Measurements from ENCODE around the gene RAI1. TPM values are rescaled to one million over a fixed set of nuclear protein-coding genes. Genes with fewer than 3 reads are reported as not detected.

The RAI1 gene
- total and polyA plus RNA-seq, 2 of the 8 experiments (the other 6 are each of a cell fraction or from before 2014, with no cell fraction given): 0.39 to 1.2 TPM

- H3K14ac ChIP-seq (ENCODE audit: insufficient read length): no peak overlapping the region
- H3K9ac ChIP-seq (replicated peaks in 1 of 4; ENCODE audit: extremely low read depth in 1 of 4, low read depth in 3 of 4, low read length in 3 of 4): no peak overlapping the region
- H3K18ac ChIP-seq (ENCODE audit: extremely low read depth, low read length): no peak overlapping the region
- H2BK12ac ChIP-seq (ENCODE audit: low read depth, low read length): no peak overlapping the region
- peaks cover 7% of the 10 kb centered on the region; the same call in 1 of the 2 replicates for H3K23me2 ChIP-seq (ENCODE audit: low read depth, low read length)
- H2BK120ac ChIP-seq (replicated peaks; ENCODE audit: low read depth, low read length): no peak overlapping the region
- DNase-seq (ENCODE audit: low read depth in 1 of 2, low spot score in 2 of 2) (no peak), FAIRE-seq (no peak)
- H2BK20ac ChIP-seq (ENCODE audit: low read length): no peak overlapping the region; the same call in 1 of the 2 replicates
- H2BK15ac ChIP-seq (ENCODE audit: low read length): no peak overlapping the region
- no peak overlapping the region for H3K23ac ChIP-seq (ENCODE audit: insufficient read length)
- no peaks in the 10 kb centered on the region for H3K79me2 ChIP-seq (ENCODE audit: control insufficient read depth in 1 of 2, insufficient read depth in 2 of 2, low read length in 2 of 2)
- H2AFZ ChIP-seq (ENCODE audit: low read length): no peak overlapping the region
- H3K9me3 ChIP-seq (ENCODE audit: insufficient read depth in 2 of 2, low read depth in 1 of 2, low read length in 1 of 2): no peaks in the 10 kb centered on the region
- peaks cover 48 to 63% (median 60%) of the 10 kb centered on the region in 4 experiments for H3K27me3 ChIP-seq (replicated peaks in 1 of 4; ENCODE audit: control insufficient read depth in 3 of 4, extremely low read depth in 1 of 4, insufficient read depth in 3 of 4, low read length in 3 of 4)
- H3K56ac ChIP-seq (replicated peaks; ENCODE audit: insufficient read length, low read depth, low read length): no peak overlapping the region
- H2AK5ac ChIP-seq (ENCODE audit: low read depth, low read length): peak overlapping the region; percentile 75; the same call in 1 of the 2 replicates
- H3K4me2 ChIP-seq (ENCODE audit: insufficient read depth in 1 of 2, low read depth in 2 of 2, low read length in 2 of 2): no peak overlapping the region
- H4K91ac ChIP-seq (replicated peaks; ENCODE audit: insufficient read length, low read length): no peak overlapping the region
- H3K4me3 ChIP-seq (ENCODE audit: extremely low read depth in 1 of 4, insufficient read depth in 2 of 4, low read depth in 3 of 4, low read length in 4 of 4): no peak overlapping the region
- peaks cover 0 to 16% (median 12%) of the 10 kb centered on the region in 4 experiments; a peak in 6 of 7 replicates for H3K4me1 ChIP-seq (replicated peaks in 1 of 4; ENCODE audit: control insufficient read depth in 3 of 4, insufficient read depth in 4 of 4, low read length in 3 of 4)
- H4K20me1 ChIP-seq (replicated peaks in 1 of 2; ENCODE audit: control insufficient read depth in 1 of 2, insufficient read depth in 2 of 2, low read length in 2 of 2): peaks cover 12 to 18% of the 10 kb centered on the region in 2 experiments
- H3K79me1 ChIP-seq (ENCODE audit: low read depth, low read length): no peaks in the 10 kb centered on the region
- ChIA-PET CTCF (ENCODE audit: partially characterized antibody) (interaction anchor here (0.8 to 6.1 kb wide), 22 partner anchors 11 to 191 kb away, joined by 3 to 79 read pairs (median 5); no protein-coding TSS in a partner anchor), POLR2A (ENCODE audit: partially characterized antibody) (interaction anchor here (1.2 to 1.3 kb wide), 2 partner anchors 19 to 20 kb away, joined by 4 read pairs; no protein-coding TSS in a partner anchor)
- H3K36me3 ChIP-seq (ENCODE audit: control insufficient read depth in 2 of 4, insufficient read depth in 4 of 4, low read length in 3 of 4): no peaks in the 10 kb centered on the region
- H2BK5ac ChIP-seq (ENCODE audit: low read depth, low read length): no peak overlapping the region
- H3K4ac ChIP-seq (replicated peaks; ENCODE audit: insufficient read length, low read depth, low read length): no peak overlapping the region
- no peak overlapping the region for H3K27ac ChIP-seq (ENCODE audit: low read depth, low read length)
- 77% methylated on average over 8 of the region's 10 CpGs; no CpG with 5 or more reads in 1 of the 2 experiments for WGBS, 2 experiments (ENCODE audit: extremely low coverage in 1 of 2, insufficient coverage in 1 of 2, insufficient read length in 1 of 2, insufficient replicate concordance in 2 of 2, low coverage in 1 of 2, low lambda C conversion rate in 2 of 2, missing lambda C conversion rate in 1 of 2)
- no peak overlapping the region for H4K5ac ChIP-seq (ENCODE audit: insufficient read length, low read depth, low read length)
- peak overlapping the region; percentile 8; the same call in 1 of the 2 replicates for H4K8ac ChIP-seq (ENCODE audit: extremely low read depth, insufficient read depth, low read length)
- TF ChIP-seq USF2 (IDR thresholded peaks at IDR 0.05; ENCODE audit: low read length) (no peak), TAF7 (optimal IDR thresholded peaks at IDR 0.05; ENCODE audit: borderline replicate concordance, low read depth, low read length) (no peak), YY1 (IDR thresholded peaks at IDR 0.05; ENCODE audit: low read depth, low read length) (no peak)
Measured at GRCh38 chr17:17728146-17728545, 46.9 kb downstream of the RAI1 start.

Measured in H1 (cell line).